HepG2 (cell line): Measurements from ENCODE around the gene SDK2. TPM values are rescaled to one million over a fixed set of nuclear protein-coding genes. Genes with fewer than 3 reads are reported as not detected.

ENCODE experiments used
- CTCF ChIP-seq: sonication (generic); formaldehyde crosslinking; IDR thresholded peaks from 2 replicates; pipeline ENCODE4 v1.5.0; 2020; ENCODE audit warnings: mild to moderate bottlenecking, missing genetic modification reagents, moderate library complexity
- E2F5 ChIP-seq: sonication (generic); formaldehyde crosslinking; conservative IDR thresholded peaks from 2 replicates; pipeline ENCODE4 v1.4.0; 2020; ENCODE audit warnings: missing genetic modification reagents
- FOXP4 ChIP-seq: sonication (generic); formaldehyde crosslinking; IDR thresholded peaks from 2 replicates; pipeline ENCODE4 v1.4.0; 2020; ENCODE audit warnings: missing genetic modification reagents
- GABPB1 ChIP-seq: IDR thresholded peaks from 2 replicates; pipeline ENCODE4 v1.6.1; 2016; ENCODE audit warnings: mild to moderate bottlenecking, missing genetic modification reagents, moderate library complexity, missing compliant biosample characterization
- HDAC1 ChIP-seq: sonication (generic); formaldehyde crosslinking; IDR thresholded peaks from 2 replicates; pipeline ENCODE4 v1.5.1; 2020; ENCODE audit warnings: mild to moderate bottlenecking, missing genetic modification reagents
- KDM1A ChIP-seq: IDR thresholded peaks from 2 replicates; pipeline ENCODE4 v1.6.1; 2016; ENCODE audit warnings: missing compliant biosample characterization
- MBNL3 ChIP-seq: fragments of 250-450 bp; sonication (Bioruptor Pico); conservative IDR thresholded peaks from 2 replicates; pipeline ENCODE4 v1.8.0; 2022; ENCODE audit warnings: mild to moderate bottlenecking, inconsistent platforms
- MNT ChIP-seq: fragments of 450-650 bp; IDR thresholded peaks from 2 replicates; pipeline ENCODE4 v1.6.1; 2016
- NCOA1 ChIP-seq: sonication (generic); formaldehyde crosslinking; IDR thresholded peaks from 2 replicates; pipeline ENCODE4 v1.9.0; 2021; ENCODE audit warnings: missing genetic modification reagents
- PLSCR1 ChIP-seq: sonication (generic); formaldehyde crosslinking; IDR thresholded peaks from 2 replicates; pipeline ENCODE4 v1.5.0; 2020; ENCODE audit warnings: missing genetic modification reagents, mild to moderate bottlenecking, borderline replicate concordance
- PTBP1 ChIP-seq: fragments of 200-400 bp; formaldehyde crosslinking; IDR thresholded peaks from 2 replicates; pipeline ENCODE4 v1.6.1; 2018; ENCODE audit warnings: low read length, low read depth; ENCODE audit not compliant: poor library complexity, severe bottlenecking
- SPEN ChIP-seq: sonication (generic); formaldehyde crosslinking; IDR thresholded peaks from 2 replicates; pipeline ENCODE4 v1.5.1; 2020; ENCODE audit warnings: low read depth, mild to moderate bottlenecking, missing genetic modification reagents
- SRSF9 ChIP-seq: fragments of 200-400 bp; formaldehyde crosslinking; IDR thresholded peaks from 2 replicates; pipeline ENCODE4 v1.6.1; 2018; ENCODE audit warnings: borderline replicate concordance, mild to moderate bottlenecking, low read depth, low read length; ENCODE audit not compliant: insufficient read depth, poor library complexity, severe bottlenecking
- SUZ12 ChIP-seq: fragments of 150-350 bp; IDR thresholded peaks from 2 replicates; pipeline ENCODE4 v1.6.1; 2014; ENCODE audit warnings: low read depth, low read length
- TBP ChIP-seq: sonication (generic); formaldehyde crosslinking; IDR thresholded peaks from 2 replicates; pipeline ENCODE4 v1.5.0; 2020; ENCODE audit warnings: missing genetic modification reagents
- ZNF180 ChIP-seq: sonication (generic); formaldehyde crosslinking; IDR thresholded peaks from 2 replicates; pipeline ENCODE4 v1.4.0; 2020; ENCODE audit warnings: low read depth, missing genetic modification reagents, borderline replicate concordance
- ZNF441 ChIP-seq: sonication (generic); formaldehyde crosslinking; IDR thresholded peaks from 2 replicates; pipeline ENCODE4 v1.7.0; 2021; ENCODE audit warnings: missing genetic modification reagents, borderline replicate concordance
- ZNF691 ChIP-seq: sonication (generic); formaldehyde crosslinking; IDR thresholded peaks from 2 replicates; pipeline ENCODE4 v1.4.0; 2020; ENCODE audit warnings: missing genetic modification reagents, low read depth, mild to moderate bottlenecking, borderline replicate concordance
- ZSCAN29 ChIP-seq: sonication (generic); formaldehyde crosslinking; conservative IDR thresholded peaks from 2 replicates; pipeline ENCODE4 v1.4.0; 2020; ENCODE audit warnings: mild to moderate bottlenecking, missing genetic modification reagents
- polyA plus RNA-seq, 8 experiments: library from polyadenylated mRNA; depleted of rRNA in 3 of 8; stranded (reverse) in 7 of 8; unstranded in 1 of 8; fragments of >200 nt; fragmentation: Illumina TruSeq in 4 of 8; extraction: Trizol in 4 of 8; gene quantifications; 2 replicates each; pipeline versions ENCODE4 v1.2.1 to v1.2.3, GENCODE V29; 2011 to 2016; ENCODE audit warnings: low read depth in 4 of 8, missing spikeins in 1 of 8, mixed read lengths in 1 of 8; ENCODE audit not compliant: insufficient read depth in 1 of 8
- total RNA-seq, 5 experiments: library from RNA; depleted of rRNA; stranded (reverse); fragments of >200 nt; fragmentation: Illumina TruSeq; extraction: Trizol; gene quantifications; 2 replicates each; pipeline ENCODE4 v1.2.3, GENCODE V29; 2016; ENCODE audit warnings: low read depth in 1 of 5

The SDK2 gene
- total and polyA plus RNA-seq, 2 of the 13 experiments (the other 11 are each of a cell fraction or from before 2014, with no cell fraction given), result not detected

- TF ChIP-seq FOXP4 (CRISPR knock-in tag) (peak; percentile 87), KDM1A (CRISPR knock-in tag) (peak; percentile 86), SRSF9 (no peak), SPEN (CRISPR knock-in tag) (peak; percentile 77; the same call in 1 of the 2 replicates), HDAC1 (peak; percentile 94), ZNF691 (CRISPR knock-in tag) (no peak), PTBP1 (no peak), ZNF180 (CRISPR knock-in tag) (no peak), GABPB1 (CRISPR knock-in tag) (peak; percentile 64), E2F5 (CRISPR knock-in tag) (no peak), ZNF441 (CRISPR knock-in tag) (peak; percentile 35; the same call in 1 of the 2 replicates), MNT (0 out of 2 replicates have a peak, but pooled peaks have one; percentile 32), ZSCAN29 (CRISPR knock-in tag) (peak; percentile 93), PLSCR1 (no peak), SUZ12 (no peak), CTCF (CRISPR knock-in tag) (peak; percentile 45; the same call in 1 of the 2 replicates), NCOA1 (CRISPR knock-in tag) (no peak), MBNL3 (CRISPR knock-in tag) (no peak), TBP (CRISPR knock-in tag) (no peak)
Measured at GRCh38 chr17:73288534-73289302, 355.5 kb downstream of the SDK2 start (continued).
